Measurements from ENCODE around the gene OSGIN1. TPM values are rescaled to one million over a fixed set of nuclear protein-coding genes. Genes with fewer than 3 reads are reported as not detected.

The OSGIN1 gene
- total and polyA plus RNA-seq, 9 donors, result 0.65 to 9.3 (median 5.4) TPM

- Histone ChIP-seq H3K4me1 (ENCODE audit: insufficient read depth) (no peaks in the 10 kb centered on the region), H3K27ac (no peak overlapping the region), H3K27me3 (no peaks in the 10 kb centered on the region), H3K36me3 (no peaks in the 10 kb centered on the region), H3K4me3 (no peak overlapping the region), H3K9me3 (no peaks in the 10 kb centered on the region)
- WGBS, 3 donors, result 54 to 61% (median 58%) methylated on average over 10 to 12 of the region's 12 CpGs
- intact Hi-C loops (cut with DNase I), result no loop called here
- DNase-seq, result no peak
- TF ChIP-seq POLR2A (IDR thresholded peaks at IDR 0.05) (no peak), CTCF (IDR thresholded peaks at IDR 0.05) (no peak)
Measured at GRCh38 chr16:83934684-83934977, 18.4 kb upstream of the OSGIN1 start.

- intact Hi-C loops (cut with DNase I), result no loop called here
- TF ChIP-seq POLR2A (IDR thresholded peaks at IDR 0.05), result no peak
- no peaks in the 10 kb centered on the region for H3K4me1 ChIP-seq (ENCODE audit: insufficient read depth)
- H3K27ac ChIP-seq, result no peak overlapping the region
- H3K27me3 ChIP-seq, result no peaks in the 10 kb centered on the region
- no peak for DNase-seq
- WGBS, 3 donors, result 79 to 82% (median 82%) methylated on average over 30 of the region's 30 CpGs
- no peak overlapping the region for H3K4me3 ChIP-seq
- H3K9me3 ChIP-seq, result no peaks in the 10 kb centered on the region
- H3K36me3 ChIP-seq, result no peaks in the 10 kb centered on the region
Measured at GRCh38 chr16:83935005-83935857, 17.8 kb upstream of the OSGIN1 start.

GRCh38 chr16:83935858-83936255 lies 17.2 kb upstream of the OSGIN1 start:
- Histone ChIP-seq H3K9me3 (no peaks in the 10 kb centered on the region), H3K27me3 (no peaks in the 10 kb centered on the region), H3K4me3 (no peak overlapping the region), H3K36me3 (no peaks in the 10 kb centered on the region), H3K4me1 (ENCODE audit: insufficient read depth) (no peaks in the 10 kb centered on the region), H3K27ac (no peak overlapping the region)
- intact Hi-C loops (cut with DNase I), result no loop called here
- WGBS, 3 donors, result 82 to 91% (median 84%) methylated on average over 9 to 10 of the region's 10 CpGs
- no peak for DNase-seq
- TF ChIP-seq POLR2A (IDR thresholded peaks at IDR 0.05), result no peak
- TF ChIP-seq EP300 (IDR thresholded peaks at IDR 0.05), result no peak
- no peak for TF ChIP-seq CTCF (IDR thresholded peaks at IDR 0.05)

- 85 to 89% (median 87%) methylated on average over 19 of the region's 19 CpGs for WGBS, 3 donors
- intact Hi-C loops (cut with DNase I), result no loop called here
- no peaks in the 10 kb centered on the region for H3K36me3 ChIP-seq
- no peak for DNase-seq
- no peaks in the 10 kb centered on the region for H3K9me3 ChIP-seq
- H3K4me1 ChIP-seq (ENCODE audit: insufficient read depth), result no peaks in the 10 kb centered on the region
- H3K27ac ChIP-seq, result no peak overlapping the region
- no peak overlapping the region for H3K4me3 ChIP-seq
- no peaks in the 10 kb centered on the region for H3K27me3 ChIP-seq
- no peak for TF ChIP-seq CTCF (IDR thresholded peaks at IDR 0.05)
Measured at GRCh38 chr16:83936581-83937165, 16.4 kb upstream of the OSGIN1 start.

- H3K4me3 ChIP-seq, result no peak overlapping the region
- no peaks in the 10 kb centered on the region for H3K4me1 ChIP-seq (ENCODE audit: insufficient read depth)
- WGBS, 3 donors, result 83 to 94% (median 83%) methylated on average over 2 of the region's 2 CpGs
- H3K36me3 ChIP-seq, result no peaks in the 10 kb centered on the region
- no peaks in the 10 kb centered on the region for H3K27me3 ChIP-seq
- intact Hi-C loops (cut with DNase I), result no loop called here
- TF ChIP-seq POLR2A (IDR thresholded peaks at IDR 0.05) (no peak), EP300 (IDR thresholded peaks at IDR 0.05) (no peak)
- no peaks in the 10 kb centered on the region for H3K9me3 ChIP-seq
- no peak for DNase-seq
- H3K27ac ChIP-seq, result no peak overlapping the region
Measured at GRCh38 chr16:83937267-83937666, 15.8 kb upstream of the OSGIN1 start.

Measured in ovary (tissue), 9 donors.